Spleen (tissue), 7 donors: Measurements from ENCODE around the gene SLCO1B3.
A peak's percentile ranks its signal among the peaks of the same experiment; 100 is the strongest.

Experiments used
- POLR2A ChIP-seq, 3 donors: fragments of 450-650 bp; IDR thresholded peaks; one replicate each; pipeline ENCODE4 v1.5.1; 2017; ENCODE audit warnings: antibody characterized with exemption in 3 of 3, mild to moderate bottlenecking in 1 of 3
- POLR2AphosphoS5 ChIP-seq, 3 donors: sonication (generic); formaldehyde crosslinking; IDR thresholded peaks; one replicate each; pipeline ENCODE4 v1.5.1; 2017; ENCODE audit warnings: antibody characterized with exemption in 3 of 3
- TF ChIP-seq, protein P1 (sequence below), 11 experiments: fragments of 200-600 bp in 7 of 11; fragments of 450-650 bp in 4 of 11; sonication (generic) in 4 of 11; IDR thresholded peaks in 8 of 11; conservative IDR thresholded peaks in 3 of 11; 1 replicate in 7 of 11; 2 replicates in 4 of 11; pipeline versions ENCODE4 v1.4.0 to v1.8.0; 2016 to 2021; ENCODE audit warnings: antibody characterized with exemption in 11 of 11, inconsistent platforms in 4 of 11, mild to moderate bottlenecking in 1 of 11
- donor health status: DM: no; HTN: no; CAD: no; lungs with moderate emphysema.
- donor health status: DM: no; HTN: no; CAD: no.
- donor health status: DM: no; HTN: no; CAD: no.

DNA sequence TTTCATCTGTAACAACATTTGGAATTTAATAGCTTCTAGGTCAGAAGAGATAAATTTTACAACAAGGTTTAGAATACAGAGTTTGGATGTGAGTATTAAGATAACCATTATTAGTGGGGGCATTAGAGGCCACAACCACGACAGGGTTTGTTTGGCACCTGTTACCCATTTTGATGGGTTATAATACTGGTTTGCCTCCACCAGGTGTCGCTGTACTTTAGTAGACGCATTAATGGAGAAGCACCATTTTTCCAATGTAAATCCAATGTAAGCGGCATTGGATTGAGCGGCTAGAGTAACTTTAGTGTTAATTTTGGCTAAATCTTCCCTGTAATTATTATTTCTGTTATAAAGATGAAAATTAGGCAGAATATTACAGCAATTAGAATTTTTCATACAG, 136.2 kb downstream of the SLCO1B3 start:
- TF ChIP-seq, protein P1, sequence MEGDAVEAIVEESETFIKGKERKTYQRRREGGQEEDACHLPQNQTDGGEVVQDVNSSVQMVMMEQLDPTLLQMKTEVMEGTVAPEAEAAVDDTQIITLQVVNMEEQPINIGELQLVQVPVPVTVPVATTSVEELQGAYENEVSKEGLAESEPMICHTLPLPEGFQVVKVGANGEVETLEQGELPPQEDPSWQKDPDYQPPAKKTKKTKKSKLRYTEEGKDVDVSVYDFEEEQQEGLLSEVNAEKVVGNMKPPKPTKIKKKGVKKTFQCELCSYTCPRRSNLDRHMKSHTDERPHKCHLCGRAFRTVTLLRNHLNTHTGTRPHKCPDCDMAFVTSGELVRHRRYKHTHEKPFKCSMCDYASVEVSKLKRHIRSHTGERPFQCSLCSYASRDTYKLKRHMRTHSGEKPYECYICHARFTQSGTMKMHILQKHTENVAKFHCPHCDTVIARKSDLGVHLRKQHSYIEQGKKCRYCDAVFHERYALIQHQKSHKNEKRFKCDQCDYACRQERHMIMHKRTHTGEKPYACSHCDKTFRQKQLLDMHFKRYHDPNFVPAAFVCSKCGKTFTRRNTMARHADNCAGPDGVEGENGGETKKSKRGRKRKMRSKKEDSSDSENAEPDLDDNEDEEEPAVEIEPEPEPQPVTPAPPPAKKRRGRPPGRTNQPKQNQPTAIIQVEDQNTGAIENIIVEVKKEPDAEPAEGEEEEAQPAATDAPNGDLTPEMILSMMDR (IDR thresholded peaks at IDR 0.05 in 8 of 11, conservative IDR thresholded peaks at IDR 0.05 in 3 of 11): peak in 3 of 11 experiments; percentile 10 to 25 (median 11)
- no peak for TF ChIP-seq POLR2AphosphoS5 (IDR thresholded peaks at IDR 0.05)
- no peak for TF ChIP-seq POLR2A (IDR thresholded peaks at IDR 0.05)
